NCI-H2227 (cell line): ENCODE results near the gene ADAMTS20.
"Not testable (repeated sequence)": the region's sequence is repeated elsewhere in the genome, so short reads cannot be mapped to it uniquely, and the experiment has no call there.

Experiments
- DNase-seq: peaks from one replicate; lab custom pipeline; 2025; ENCODE audit not compliant: unreplicated experiment; lab: John Stamatoyannopoulos, UW

Gene ADAMTS20

DNA sequence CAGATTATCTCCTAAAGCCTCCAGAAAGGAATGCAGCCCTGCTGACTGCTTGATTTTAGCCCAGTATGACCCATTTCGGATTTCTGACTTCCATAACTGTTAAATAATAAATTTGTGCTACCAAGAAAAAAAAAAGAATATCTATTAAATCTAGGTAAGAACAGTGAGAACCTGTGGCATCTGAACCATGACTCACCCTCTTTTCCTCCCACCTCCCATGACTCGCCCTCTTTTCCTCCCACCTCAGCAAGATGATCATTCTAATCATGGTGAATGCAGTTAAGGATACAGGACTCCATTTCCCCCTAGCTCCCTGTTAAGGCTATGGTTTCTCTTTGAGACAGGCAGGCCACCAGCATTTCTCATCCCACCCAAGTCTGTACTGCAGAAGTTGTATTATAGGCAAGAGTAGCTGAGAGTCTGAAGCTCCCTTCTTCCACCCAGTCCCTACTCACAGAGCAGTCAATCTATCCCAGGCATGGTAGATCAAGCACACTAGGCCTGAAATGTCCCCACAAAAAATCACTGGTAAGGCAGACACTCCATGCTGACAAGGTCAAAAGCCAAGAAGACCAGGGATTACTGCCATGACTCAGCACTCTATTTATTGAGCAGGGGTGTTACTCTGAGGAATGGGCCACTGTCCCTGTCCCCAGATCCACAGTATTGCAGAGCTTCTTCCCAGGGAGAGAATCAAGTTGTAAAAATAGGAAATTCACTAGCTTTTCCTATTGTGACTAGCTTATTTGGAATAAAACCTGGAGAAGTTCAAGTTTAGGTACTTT, 188.9 kb downstream of the ADAMTS20 start:
- no peak for DNase-seq

DNA sequence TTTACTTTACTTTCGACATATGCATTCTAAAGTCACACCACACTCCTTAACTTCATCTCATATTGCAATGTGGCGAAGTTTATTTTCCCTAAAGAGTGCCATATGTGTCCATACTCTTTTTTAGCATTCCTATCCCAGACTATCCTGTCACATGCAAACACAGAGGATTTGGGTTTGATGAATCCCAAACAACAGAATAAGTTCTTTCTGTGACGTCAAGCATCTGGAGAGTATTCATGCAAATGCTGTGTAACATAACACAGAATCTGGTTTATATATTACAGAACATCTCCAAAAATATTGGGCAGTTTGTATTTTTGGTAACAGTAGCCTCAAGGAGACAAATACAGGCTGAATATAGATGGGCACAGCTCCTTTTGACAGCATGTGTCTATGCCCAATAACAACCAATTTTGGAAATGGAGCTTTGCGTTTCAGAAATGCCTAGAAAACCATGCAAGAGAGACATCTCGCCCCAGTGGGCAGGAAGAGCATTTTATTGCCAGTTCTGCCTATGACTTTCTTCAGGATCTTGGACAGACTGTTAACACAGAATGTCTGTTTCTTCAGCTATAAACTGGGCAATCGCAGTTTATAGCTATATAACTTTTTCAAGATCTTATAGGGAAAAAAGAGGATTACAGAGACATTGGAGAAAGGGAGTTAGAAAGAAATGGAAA, 190.8 kb downstream of the ADAMTS20 start:
- DNase-seq: no peak

DNA sequence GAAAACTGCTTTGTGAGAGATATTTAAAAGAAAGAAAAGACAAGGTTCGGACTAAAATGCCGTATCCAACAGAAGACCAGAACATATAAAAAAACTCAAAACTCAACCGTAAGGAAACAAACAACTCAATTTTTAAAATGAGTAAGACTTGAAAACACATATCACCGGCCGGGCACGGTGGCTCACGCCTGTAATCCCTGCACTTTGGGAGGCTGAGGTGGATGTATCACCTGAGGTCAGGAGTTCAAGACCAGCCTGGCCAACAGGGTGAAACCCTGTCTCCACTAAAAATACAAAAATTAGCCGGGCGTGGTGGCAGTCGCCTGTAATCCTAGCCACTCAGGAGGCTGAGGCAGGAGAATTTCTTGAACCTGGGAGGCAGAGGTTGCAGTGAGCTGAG, 192.0 kb downstream of the ADAMTS20 start:
- DNase-seq: not testable (repeated sequence)

DNA sequence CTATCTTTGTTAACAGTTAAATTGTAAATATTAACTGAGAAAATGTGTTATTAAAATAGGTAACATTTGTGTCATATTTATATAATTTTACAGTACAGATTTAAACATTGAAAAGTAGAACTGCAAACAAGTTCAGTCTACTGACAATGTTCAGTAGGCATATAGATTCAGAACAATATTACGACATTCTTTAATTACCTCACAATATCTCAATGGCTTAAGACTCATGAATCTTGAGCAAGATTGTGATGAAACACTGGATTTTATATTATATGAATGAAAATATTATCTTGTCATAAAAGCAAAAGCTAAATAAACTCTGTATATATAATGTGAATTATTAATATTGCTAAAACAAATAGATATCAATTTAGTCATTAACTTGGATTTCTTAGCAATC, 194.9 kb downstream of the ADAMTS20 start:
- DNase-seq: no peak

DNA sequence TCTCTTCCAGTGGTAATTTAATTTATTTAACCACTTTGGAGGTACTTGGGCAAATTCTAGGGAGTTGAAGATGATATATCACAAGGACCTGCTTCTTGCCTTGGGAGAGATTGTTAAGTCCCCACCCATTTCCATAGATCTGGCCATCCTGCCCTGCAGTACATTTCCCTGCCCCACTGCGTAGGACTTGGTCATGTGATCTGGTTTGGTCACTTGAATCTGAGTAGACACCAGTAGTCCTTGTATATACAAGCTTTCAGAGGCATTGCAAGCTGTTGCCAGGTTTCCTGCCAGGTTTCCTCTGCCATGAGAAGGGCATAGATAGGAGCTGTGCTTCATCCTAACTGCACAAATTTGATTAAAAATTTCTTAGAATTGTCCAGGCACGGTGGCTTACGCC, 200.0 kb downstream of the ADAMTS20 start:
- DNase-seq: no peak

DNA sequence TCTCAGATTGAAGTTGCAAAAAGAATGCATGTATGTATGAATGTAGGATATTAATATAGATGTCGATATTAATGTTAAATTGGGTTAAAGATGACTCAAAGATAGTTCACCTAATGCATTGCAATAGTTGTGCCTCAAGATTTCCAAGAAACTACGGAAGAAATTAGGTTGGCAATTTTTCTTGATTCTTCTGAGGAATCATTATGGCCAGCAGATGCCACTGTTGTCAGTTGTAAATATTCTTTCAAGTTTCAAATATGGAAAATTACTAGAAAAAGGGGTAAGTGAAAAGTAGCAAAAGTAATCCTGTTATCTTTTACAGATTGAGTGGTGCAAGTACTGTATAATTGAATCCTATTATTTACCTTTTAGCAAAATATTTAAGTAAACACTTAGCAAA, 202.1 kb downstream of the ADAMTS20 start:
- DNase-seq: no peak

DNA sequence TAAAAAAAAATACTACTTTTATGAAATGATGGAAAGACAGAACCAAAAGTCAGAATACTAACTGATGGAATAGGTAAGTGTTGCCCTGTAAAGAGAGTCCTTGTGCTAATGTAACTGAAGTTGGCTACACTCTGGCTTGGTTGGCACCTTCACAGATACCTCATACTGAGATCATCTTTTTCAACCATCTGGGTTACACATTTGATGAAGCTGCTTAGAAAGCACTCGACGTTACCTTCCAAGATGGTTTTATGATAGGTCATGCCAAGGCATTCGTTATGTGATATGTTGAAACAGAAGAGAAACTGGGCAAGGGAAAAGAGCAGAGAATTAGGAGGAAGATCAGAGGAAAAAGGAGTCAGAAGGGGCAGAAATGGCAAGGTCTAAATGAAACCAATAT, 203.8 kb downstream of the ADAMTS20 start:
- DNase-seq: no peak

DNA sequence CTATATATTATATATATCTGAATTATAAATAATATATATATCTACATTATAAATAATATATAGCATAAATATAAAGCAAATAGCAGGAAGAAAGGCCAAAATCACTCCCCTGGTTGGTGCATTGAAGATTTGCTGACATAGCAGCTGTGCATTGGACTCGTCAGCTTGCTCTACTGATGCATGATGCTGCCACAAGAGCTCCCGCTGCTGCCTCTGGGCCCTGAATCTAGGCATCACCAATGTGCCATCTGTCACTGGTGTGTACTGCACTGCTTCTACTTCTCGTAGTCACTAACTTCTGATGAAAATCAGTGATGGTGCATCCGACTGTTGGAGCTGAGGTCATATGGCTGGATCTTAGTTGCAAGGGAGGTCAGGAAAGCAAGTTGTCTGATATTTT, 205.0 kb downstream of the ADAMTS20 start:
- DNase-seq: no peak

DNA sequence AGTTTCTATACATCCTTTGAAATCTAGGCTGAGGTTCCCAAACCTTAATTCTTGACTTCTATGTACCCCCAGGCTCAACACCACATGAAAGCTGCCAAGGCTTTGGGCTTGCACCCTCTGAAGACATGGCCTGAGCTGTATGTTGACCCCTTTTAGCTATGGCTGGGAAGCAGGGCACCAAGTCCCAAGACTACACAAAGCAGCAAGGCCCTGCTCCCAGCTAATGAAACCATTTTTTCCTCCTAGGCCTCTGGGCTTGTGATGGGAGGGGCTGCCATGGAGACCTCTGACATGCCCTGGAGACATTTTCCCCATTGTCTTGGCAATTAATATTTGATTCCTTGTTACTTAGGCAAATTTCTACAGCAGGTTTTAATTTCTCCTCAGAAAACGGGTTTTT, 207.0 kb downstream of the ADAMTS20 start:
- DNase-seq: no peak

DNA sequence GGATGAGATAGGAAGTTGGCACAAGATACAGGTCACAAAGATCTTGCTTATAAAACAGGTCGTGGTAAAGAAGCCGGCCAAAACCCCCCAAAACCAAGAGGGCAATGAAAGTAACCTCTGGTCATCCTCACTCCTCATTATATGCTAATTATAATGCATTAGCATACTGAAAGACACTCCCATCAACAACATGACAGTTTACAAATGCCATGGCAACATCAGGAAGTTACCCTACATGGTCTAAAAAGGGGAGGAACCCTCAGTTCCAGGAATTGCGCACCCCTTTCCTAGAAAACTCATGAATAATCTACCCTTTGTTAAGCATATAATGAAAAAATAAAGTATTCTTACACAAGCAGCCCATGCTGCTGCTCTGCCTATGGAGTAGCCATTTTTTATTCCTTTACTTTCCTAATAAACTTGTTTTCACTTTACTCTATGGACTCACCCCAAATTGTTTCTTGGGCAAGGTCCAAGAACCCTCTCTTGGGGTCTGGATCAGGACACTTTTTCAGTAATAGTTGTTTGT, 210.2 kb downstream of the ADAMTS20 start:
- DNase-seq: not testable (repeated sequence)

DNA sequence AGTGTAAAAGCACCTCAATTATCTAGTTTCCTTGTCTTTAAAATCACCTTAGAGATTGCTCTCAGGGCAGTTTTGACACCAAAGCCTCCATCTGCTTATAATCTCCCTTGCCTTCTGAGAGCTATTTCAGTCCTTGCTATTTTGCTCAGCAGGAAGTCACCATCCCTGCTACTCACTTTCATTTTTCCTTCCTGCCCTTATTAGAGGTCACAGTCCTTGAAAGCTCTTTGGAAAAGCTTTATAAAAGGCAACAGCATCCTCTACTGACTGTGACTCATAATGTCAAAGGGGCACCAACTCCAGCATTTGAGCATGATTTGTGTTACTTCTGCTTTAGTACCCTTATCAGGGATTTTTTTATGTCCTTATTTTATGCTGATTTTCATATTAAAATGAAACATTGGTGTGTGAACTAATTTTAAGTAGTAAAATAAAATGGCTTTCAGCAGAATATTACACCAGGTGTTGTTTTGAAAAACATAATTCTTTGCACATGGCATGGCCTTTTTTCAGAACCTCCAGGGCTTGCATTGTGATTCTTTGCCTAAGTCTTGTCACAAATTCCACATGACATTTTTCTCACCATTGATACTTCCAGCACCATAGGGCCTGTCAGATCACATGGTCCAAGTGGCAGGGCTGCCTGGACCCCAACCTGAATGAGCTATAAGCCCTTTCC, 213.0 kb downstream of the ADAMTS20 start:
- DNase-seq: peak; percentile 76

DNA sequence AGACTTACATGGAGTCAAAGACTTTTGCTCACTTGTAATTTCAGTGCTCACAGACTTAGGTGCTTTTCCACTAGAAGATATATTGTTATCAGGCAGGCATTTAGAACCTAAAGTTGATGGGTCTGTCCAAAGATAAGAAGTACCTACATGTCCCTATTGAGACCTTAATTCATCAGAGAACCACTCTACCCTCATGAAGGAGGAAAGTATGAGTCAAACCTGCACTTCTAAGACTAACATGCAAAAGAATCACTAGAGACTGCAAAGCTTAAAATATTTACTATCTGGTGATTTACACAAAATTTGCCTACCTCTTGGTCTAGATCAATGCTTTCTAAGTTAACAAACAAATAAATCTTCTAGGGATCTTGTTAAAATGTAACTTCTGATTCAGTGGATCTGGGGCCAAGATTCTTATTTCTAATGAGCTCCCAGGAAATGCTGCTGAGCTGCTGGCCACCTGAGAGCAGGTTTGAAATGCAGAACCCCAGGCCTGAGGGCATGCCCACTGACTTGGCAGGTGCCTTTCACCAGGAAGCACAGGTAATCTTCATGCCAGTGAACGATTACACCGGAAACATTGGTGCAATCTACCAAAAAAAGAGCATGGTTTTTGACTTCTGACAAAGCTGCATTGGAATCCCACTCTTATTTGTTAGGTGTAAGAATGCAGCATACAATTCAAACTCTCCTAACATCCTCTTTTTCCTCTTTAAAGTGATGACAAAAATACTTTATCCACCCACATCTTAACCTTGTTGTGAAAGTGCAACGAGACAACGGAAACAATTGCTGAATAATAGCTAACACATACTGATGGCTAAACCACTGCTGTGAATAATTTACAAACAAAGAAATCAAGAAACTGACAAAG, 214.2 kb downstream of the ADAMTS20 start:
- no peak for DNase-seq

DNA sequence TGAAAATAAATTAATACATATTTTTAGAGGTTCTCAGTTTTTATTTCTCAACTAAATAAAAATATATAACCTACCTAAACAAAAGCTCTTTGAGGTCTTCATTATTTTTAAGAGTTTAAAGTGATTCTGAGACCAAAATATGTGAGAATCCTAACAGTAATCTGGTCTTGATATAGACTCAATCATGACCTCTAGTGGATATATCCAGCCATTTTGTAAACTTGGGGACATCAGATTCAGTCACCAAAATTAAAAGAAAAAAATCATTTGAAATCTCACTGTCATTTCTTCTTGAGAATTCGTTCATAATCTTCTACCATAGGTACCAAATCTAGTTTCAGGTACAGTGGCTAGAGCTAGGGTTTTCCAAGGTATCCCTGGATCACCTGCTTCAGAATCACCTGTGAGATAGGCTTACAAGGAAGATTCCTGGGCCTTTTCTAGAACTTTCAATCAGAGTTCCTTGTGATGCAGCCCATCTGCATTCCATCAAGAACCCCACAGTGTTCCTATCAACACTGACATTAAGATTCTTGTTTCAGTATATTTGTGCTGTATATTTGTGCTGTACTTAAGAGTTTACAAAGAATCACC, 214.9 kb downstream of the ADAMTS20 start:
- peak; percentile 0 for DNase-seq

DNA sequence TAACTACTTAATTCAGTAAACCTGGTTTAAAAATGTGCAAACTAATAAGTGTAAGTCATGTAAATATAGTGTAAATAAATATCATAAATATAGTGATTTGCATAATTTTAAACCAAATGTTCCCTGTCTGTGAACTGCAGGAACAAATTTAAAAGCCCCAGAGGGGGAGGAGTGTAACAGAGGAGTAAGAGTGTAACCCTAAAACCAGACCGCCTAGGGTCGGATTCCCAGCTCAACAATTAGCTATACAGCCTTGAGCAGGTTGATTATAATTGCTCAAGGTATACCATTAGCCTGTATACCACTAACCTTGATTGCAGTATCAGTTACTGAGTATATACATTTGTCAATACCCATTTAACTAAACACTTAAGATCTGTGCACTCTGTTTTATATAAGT, 218.4 kb downstream of the ADAMTS20 start:
- DNase-seq: no peak

DNA sequence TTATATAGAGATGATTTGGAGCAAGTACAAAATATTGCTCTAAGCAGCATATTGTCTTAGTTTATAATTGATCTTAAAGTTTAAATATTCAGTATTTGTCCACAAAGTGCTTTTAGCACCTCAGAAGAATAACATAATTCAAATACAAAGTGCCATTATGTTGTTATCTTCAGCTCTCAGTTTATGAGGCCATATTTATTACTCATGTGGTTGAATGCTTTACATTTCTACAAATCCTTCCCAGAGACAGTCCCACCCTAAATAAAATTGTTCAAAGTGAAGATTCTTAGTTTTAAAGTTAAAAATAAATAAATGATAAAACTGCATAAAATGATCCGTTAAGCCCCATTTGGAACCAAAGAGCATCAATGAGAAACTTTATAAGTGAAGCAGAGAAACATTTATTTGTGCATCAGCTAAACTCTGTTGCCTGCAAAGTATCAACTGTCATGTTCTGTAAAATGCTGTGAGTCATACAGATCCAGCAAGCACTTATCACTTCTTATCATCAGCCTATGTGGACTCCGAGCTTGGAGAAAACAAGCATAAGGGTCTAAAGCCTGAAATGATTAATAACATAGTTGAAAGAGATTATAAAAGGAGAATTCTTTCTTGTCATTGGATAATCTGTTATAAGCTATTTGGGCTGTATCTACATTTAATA, 218.9 kb downstream of the ADAMTS20 start:
- no peak for DNase-seq

DNA sequence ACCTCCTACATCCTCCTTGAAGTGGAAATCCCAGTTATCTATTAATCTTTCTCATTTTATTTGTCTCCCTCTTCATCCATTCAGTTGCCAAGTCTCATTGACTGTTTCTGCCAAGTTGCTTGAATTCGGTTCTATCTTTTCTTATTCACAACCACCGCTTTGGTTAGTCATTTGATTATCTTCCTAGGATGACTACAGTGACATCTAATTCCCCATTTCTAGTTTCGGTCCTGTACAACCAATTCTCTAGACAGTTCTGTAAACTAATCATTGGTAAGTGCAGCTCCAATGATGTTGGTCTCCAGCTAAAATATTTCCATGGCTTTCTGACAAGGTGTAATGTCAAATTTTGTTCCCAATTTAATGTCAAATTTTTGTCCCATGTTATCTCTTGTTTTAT, 220.1 kb downstream of the ADAMTS20 start:
- DNase-seq: no peak

DNA sequence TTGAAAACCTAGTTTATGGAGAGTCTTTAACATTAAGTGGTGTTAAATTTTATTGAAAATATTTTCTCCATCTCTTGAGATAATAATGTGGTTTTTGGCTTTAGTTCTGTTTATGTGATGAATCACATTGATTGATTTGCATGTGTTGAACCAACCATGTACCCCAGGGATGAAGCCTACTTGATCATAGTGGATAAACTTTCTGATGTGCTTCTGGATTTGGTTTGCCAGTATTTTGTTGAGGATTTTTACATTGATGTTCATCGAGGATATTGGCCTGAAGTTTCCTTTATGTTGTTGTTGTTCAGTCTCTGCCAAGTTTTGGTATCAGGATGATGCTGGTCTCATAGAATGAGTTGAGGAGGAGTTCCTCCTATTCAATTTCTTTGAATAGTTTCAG, 222.6 kb downstream of the ADAMTS20 start:
- DNase-seq: no peak

DNA sequence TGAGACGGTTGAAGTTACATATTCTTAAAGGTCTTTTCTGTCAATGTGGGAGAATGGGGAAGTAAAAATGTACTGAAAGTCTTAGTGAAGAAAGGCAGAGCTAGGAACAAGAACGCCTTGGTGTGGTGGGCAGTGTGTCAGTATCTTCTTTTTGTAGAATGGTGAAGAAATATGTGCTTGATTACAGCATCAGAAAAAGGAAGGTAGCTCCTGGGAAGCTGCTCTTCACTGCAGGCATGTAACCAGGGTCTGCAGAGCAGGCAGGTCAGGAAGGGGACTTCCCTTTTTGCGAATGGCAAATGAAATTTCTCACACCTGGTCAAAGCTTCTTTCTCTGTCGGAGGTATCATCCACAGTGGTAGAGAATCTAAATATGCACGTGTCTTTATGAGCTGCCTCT, 226.2 kb downstream of the ADAMTS20 start:
- DNase-seq: no peak

DNA sequence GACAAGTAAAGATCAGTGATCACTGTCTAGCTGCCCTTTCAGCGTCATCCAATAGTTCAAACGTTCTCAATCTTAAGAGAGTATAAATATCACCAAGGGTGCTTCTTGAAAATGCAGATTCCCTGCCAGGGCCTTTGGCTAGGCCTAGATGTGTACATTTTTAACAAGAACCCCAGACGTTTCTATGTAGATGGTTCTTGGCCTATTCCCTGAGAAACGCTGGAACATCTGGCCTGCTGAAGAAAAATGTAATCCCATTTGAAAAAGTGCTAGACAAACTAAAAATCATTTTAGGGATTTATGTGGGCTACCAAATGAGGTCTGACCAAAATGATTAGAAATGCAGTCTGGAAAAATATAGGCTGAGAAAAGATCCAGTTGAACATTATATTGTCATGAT, 231.7 kb downstream of the ADAMTS20 start:
- no peak for DNase-seq

DNA sequence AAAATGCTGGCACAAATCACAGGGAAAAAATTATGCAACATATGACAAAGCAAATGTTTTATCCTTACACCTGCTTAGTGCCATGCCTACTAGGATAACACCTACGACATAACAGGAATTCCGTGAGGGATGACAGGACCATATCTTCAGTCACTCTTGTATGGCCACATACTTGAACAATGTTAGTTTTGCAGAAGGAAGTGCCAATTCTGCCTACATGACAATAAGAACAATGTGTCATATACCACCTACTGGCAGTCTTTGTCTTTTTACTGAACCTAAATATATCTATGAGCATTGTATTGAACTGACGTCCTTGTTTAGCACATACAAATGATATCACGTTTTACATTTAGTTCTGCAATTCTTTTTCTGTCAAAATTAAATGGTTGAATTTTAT, 234.0 kb downstream of the ADAMTS20 start:
- DNase-seq: no peak
